Ishikawa (cell line): ENCODE measurements around the gene IGFBP2.

ENCODE experiments used
- CEBPB ChIP-seq: IDR thresholded peaks from 2 replicates; pipeline ENCODE4 v1.6.1; 2012
- CREB1 ChIP-seq: IDR thresholded peaks from 2 replicates; pipeline ENCODE4 v1.6.1; 2012; ENCODE audit warnings: low read depth
- EGR1 ChIP-seq: IDR thresholded peaks from 2 replicates; pipeline ENCODE4 v1.6.1; 2012
- EP300 ChIP-seq: IDR thresholded peaks from 2 replicates; pipeline ENCODE4 v1.6.1; 2012; ENCODE audit warnings: borderline replicate concordance
- NFIC ChIP-seq: IDR thresholded peaks from 2 replicates; pipeline ENCODE4 v1.6.1; 2012
- RAD21 ChIP-seq: IDR thresholded peaks from 2 replicates; pipeline ENCODE4 v1.6.1; 2012; ENCODE audit warnings: low read depth
- TAF1 ChIP-seq: IDR thresholded peaks from 2 replicates; pipeline ENCODE4 v1.6.1; 2012; ENCODE audit warnings: low read depth, mild to moderate bottlenecking
- TCF12 ChIP-seq: IDR thresholded peaks from 2 replicates; pipeline ENCODE4 v1.6.1; 2012; ENCODE audit warnings: low read depth
- YY1 ChIP-seq: IDR thresholded peaks from 2 replicates; pipeline ENCODE4 v1.6.1; 2012; ENCODE audit warnings: low read depth
- TF ChIP-seq, protein P1 (sequence below): IDR thresholded peaks from 2 replicates; pipeline ENCODE4 v1.6.1; 2012
- TF ChIP-seq, protein P2 (sequence below): IDR thresholded peaks from 2 replicates; pipeline ENCODE4 v1.6.1; 2012; ENCODE audit warnings: low read depth, mild to moderate bottlenecking

DNA sequence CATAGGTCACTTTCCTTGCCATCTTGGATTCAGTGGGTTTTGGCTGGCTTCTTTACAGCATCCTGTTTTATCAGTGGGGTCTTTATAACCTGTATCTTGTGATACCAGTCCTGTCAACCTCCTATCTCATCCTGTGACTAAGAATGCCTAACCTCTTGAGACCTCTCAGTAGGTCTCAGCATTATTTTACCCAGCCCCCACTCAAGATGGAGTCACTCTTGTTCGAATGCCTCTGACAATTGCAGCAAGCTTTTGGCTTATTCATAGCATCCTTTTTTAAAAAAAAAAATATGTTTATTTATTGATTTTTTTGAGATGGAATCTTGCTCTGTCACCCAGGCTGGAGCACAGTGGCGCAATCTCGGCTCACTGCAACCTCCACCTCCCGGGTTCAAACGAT is 24.7 kb upstream of the IGFBP2 start:
- no peak for TF ChIP-seq YY1
- TF ChIP-seq CEBPB = no peak
- no peak for TF ChIP-seq RAD21
- TF ChIP-seq TCF12 = no peak
- no peak for TF ChIP-seq EGR1
- TF ChIP-seq, protein P1, sequence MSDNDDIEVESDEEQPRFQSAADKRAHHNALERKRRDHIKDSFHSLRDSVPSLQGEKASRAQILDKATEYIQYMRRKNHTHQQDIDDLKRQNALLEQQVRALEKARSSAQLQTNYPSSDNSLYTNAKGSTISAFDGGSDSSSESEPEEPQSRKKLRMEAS = no peak
- TF ChIP-seq, protein P2, sequence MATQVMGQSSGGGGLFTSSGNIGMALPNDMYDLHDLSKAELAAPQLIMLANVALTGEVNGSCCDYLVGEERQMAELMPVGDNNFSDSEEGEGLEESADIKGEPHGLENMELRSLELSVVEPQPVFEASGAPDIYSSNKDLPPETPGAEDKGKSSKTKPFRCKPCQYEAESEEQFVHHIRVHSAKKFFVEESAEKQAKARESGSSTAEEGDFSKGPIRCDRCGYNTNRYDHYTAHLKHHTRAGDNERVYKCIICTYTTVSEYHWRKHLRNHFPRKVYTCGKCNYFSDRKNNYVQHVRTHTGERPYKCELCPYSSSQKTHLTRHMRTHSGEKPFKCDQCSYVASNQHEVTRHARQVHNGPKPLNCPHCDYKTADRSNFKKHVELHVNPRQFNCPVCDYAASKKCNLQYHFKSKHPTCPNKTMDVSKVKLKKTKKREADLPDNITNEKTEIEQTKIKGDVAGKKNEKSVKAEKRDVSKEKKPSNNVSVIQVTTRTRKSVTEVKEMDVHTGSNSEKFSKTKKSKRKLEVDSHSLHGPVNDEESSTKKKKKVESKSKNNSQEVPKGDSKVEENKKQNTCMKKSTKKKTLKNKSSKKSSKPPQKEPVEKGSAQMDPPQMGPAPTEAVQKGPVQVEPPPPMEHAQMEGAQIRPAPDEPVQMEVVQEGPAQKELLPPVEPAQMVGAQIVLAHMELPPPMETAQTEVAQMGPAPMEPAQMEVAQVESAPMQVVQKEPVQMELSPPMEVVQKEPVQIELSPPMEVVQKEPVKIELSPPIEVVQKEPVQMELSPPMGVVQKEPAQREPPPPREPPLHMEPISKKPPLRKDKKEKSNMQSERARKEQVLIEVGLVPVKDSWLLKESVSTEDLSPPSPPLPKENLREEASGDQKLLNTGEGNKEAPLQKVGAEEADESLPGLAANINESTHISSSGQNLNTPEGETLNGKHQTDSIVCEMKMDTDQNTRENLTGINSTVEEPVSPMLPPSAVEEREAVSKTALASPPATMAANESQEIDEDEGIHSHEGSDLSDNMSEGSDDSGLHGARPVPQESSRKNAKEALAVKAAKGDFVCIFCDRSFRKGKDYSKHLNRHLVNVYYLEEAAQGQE = no peak
- no peak for TF ChIP-seq EP300
- no peak for TF ChIP-seq CREB1
- TF ChIP-seq NFIC = no peak
- no peak for TF ChIP-seq TAF1
